HUDEP-2 (cell line): Measurements from ENCODE around the gene CDCA4.
"Not testable (repeated sequence)": the region's sequence is repeated elsewhere in the genome, so short reads cannot be mapped to it uniquely, and the experiment has no call there.

Experiments used
- DNase-seq, 76 experiments: peaks; one replicate each; lab custom pipeline; 2025; ENCODE audit not compliant: unreplicated experiment in 76 of 76; lab: John Stamatoyannopoulos, UW

Gene CDCA4

DNA sequence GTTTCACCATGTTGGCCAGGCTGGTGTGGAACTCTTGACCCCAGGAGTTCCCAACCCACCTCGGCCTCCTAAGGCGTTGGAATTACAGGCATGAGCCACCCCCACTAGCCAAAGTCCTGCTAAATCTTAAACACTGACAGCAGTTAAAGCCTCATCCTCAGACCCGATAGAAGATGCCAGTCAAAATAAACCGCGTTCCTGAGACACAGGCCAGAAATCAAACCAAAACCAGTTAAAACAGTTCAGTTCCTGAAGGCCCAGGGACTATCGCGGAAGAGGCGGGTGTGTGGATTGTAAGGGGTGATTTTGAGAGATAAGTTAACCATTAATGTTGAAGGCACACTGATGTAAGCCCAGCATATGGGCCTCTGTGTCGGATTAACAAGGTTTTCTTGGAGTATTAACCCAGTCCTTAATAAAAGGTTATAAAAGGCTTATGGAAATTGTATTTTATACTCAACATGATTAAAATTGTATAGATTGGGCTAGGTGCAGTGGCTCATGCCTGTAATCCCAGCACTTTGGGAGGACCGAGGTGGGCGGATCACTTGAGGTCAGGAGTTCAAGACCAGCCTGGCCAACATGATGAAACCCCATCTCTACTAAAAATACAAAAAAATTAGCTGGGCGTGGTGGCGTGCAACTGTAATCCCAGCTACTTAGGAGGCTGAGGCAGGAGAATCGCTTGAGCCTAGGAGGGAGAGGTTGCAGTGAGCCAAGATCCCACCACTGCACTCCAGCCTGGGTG lies 18.7 kb upstream of the CDCA4 start:
- DNase-seq = no peak

GRCh38 chr14:105035616-105036015 lies 14.7 kb upstream of the CDCA4 start:
- not testable (repeated sequence) for DNase-seq

DNA sequence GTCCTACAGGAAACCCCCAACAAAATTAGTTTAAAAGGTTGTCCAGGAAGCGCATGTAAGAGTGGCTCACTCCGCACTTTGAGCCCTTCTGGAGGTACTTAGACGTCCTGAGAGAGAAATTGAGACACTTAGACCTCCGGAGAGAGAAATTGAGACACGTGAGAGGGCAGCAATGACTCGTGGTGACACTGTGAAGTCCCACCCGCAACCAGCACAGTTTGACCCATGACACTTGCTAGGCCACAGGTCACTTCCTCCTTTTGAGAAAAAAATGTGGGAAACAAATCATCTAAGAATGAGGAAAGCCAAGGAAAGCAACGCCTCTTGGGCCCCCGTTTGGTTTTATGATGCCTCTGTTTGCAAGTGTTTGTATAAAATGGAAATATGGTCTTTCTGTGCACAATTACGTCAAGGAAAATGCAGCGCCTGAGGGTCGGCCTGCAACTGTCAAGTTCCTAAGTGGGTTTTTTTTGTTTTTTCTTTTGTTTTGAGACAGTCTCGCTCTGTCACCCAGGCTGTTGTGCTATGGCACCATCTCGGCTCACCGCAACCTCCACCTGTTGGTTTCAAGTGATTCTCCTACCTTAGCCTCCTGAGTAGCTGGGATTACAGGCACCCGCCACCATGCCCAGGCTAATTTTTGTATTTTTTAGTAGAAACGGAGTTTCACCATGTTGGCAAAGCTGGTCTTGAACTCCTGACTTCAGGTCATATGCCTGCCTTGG lies 13.6 kb upstream of the CDCA4 start:
- no peak for DNase-seq

DNA sequence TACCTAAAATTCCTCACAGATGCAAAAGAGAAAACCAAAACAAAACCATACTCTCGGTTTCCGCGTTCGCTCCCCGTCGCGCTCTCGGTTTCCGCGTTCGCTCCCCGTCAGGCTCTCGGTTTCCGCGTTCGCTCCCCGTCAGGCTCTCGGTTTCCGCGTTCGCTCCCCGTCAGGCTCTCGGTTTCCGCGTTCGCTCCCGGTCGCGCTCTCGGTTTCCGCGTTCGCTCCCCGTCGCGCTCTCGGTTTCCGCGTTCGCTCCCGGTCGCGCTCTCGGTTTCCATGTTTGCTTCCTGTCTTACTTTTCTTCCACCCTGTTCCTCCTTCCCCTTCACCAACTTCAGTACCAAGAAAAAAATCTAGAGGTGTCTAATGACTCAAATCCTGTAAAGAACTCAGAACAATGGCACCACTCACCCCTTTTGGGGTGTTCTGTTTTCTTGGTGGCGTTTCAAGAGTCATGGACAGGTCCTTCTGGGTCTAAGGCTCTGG lies 12.6 kb upstream of the CDCA4 start:
- DNase-seq = not testable (repeated sequence)

- DNase-seq = not testable (repeated sequence)
Observed at GRCh38 chr14:105032451-105032901, 11.6 kb upstream of the CDCA4 start.

GRCh38 chr14:105030836-105031396 lies 10.0 kb upstream of the CDCA4 start:
- DNase-seq = peak in 8 of 76 experiments; percentile 29 to 55 (median 37)

DNA sequence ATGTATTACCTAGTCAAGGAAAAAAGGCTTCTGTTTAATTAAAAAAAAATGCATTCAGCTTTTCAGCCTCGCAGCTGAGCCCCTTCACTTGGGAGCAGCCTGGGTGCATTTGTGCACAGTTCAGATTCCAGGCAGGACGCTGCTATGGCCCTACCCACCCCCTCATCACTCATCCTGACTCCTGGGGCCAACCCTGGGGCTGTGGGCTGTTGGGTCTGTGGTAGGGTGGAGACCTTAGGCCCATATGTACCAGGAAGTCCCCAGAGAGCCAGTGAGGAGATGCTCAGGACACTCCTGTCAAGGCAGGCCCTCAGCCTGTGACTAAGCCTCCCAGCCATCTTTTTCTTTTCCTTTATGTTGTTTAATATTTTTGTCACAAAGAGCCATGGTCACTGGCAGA lies 9.3 kb upstream of the CDCA4 start:
- DNase-seq = no peak

DNA sequence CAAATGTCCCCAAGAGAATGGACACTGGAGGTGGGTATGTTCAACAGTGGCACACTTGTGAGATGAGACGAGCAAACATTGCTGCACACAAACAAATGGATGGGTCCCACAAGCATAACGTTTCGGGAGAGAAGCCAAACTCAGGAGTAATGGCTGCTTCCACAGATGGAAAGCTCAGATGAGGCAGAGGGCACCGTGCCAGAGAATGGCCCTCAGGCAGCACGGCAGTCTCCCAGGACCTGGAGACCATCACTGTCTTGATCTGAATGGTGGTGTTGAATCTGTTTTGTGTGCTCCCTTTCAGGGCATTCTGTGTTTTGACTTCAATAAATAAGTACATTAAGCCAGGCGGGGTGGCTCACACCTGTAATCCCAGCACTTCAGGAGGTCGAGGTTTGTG lies 8.5 kb upstream of the CDCA4 start:
- no peak for DNase-seq

- DNase-seq = no peak
Observed at GRCh38 chr14:105028251-105028927, 7.5 kb upstream of the CDCA4 start.

GRCh38 chr14:105027718-105028117 lies 6.8 kb upstream of the CDCA4 start:
- DNase-seq = not testable (repeated sequence)

DNA sequence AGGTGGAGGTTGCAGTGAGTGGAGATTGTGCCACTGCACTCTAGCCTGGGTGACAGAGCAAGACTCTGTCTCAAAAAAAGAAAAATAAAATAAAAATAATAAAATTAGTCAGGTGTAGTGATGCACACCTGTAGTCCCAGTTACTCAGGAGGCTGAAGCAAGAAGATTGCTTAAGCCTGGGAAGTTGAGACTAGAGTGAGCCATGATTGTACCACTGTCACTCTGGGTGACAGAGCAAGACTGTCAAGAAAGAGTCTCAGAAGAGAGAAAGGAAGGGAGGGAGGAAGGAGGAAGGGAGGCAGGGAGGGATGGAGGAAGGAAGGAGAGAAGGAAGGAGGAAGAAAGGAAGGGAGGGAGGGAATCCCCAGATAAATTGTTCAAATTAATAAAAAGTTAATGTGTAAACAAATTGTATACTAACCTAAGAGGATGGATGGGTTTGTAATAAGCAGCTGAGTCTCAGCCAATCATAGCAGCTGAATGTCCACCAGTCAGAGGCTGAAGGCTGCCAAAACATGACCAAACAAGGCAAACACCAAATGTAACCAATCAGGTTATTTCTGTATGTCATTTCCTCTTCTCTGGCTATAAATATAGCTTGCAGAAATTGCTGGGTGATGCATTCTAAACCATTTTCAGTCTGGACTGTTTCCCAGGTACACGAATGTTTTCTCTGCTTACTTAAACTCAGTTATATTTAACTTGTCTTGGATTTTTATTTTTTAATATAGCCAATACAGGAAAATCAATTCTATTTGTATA lies 6.1 kb upstream of the CDCA4 start:
- DNase-seq = no peak

GRCh38 chr14:105026033-105026785 lies 5.3 kb upstream of the CDCA4 start:
- no peak for DNase-seq

- no peak for DNase-seq
Observed at GRCh38 chr14:105025429-105025828, 4.5 kb upstream of the CDCA4 start.

DNA sequence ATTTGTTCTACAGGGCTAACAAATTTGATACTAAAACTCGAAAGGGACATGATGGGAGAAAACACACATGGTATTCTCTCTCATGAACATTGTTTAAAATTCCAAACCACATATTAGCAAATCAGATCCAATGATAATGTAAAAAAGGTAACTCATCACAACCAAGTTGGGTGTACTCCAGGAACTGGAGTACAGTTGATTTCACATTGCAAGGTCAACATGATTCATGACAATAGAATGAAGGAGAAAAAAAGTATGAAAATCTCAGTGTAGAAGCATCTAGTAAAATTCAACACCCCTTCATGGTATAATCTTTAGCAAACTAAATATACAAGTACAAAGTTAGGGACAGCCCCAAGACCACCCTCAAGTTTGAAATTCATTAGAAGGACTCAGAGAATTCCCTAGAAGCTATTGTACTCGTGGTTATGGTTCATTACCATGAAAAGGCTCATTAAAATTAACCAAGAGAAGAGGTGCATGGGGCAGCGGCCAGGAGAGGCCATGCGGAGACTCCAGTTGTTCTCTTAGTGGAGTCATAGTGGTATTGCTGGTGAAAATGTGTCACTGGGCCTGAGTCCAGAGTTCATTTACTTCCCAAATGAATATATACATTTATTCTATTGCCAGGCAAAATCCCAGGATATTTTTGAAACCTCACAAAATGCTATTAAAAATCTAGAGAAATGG lies 3.1 kb upstream of the CDCA4 start:
- no peak for DNase-seq

GRCh38 chr14:105023144-105023543 lies 2.3 kb upstream of the CDCA4 start:
- no peak for DNase-seq

- no peak for DNase-seq
Observed at GRCh38 chr14:105022276-105022670, 1.4 kb upstream of the CDCA4 start.

DNA sequence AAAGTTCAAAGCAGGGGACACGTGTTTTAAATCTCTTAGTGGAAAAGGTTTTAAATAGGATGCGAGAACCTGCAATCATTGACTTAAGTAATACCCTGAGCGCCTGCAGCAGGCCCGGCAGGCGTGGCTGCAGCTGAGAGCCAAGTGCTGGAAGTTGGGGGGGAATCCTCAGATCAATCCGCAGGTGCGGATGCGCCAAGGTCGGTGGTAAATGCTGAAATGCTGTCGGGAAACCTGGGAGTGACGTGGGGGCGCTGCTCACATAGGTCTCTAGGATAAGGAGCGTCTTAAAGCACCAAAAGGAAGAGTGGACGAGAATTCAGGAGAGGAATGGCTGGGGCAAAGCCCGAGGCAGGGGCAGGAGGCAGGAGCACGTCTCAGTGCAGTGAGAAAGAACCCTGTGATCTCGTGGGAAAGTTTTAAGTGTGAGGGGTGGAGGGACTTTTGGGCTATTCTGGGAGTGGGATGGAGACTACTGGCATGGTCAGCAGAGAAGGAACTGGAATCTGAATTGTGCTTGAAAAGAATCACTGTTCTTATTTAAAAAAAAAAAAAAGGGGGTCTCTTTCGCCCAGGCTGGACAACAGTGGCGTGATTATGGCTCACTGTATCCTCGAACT lies 883 bp upstream of the CDCA4 start:
- DNase-seq = peak in 25 of 76 experiments; percentile 5 to 60 (median 30)
